ENCODE data around the gene MGLL.

GRCh38 chr3:127655641-127656040 lies 166.7 kb downstream of the MGLL start:
- TF ChIP-seq, protein P1, sequence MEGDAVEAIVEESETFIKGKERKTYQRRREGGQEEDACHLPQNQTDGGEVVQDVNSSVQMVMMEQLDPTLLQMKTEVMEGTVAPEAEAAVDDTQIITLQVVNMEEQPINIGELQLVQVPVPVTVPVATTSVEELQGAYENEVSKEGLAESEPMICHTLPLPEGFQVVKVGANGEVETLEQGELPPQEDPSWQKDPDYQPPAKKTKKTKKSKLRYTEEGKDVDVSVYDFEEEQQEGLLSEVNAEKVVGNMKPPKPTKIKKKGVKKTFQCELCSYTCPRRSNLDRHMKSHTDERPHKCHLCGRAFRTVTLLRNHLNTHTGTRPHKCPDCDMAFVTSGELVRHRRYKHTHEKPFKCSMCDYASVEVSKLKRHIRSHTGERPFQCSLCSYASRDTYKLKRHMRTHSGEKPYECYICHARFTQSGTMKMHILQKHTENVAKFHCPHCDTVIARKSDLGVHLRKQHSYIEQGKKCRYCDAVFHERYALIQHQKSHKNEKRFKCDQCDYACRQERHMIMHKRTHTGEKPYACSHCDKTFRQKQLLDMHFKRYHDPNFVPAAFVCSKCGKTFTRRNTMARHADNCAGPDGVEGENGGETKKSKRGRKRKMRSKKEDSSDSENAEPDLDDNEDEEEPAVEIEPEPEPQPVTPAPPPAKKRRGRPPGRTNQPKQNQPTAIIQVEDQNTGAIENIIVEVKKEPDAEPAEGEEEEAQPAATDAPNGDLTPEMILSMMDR (IDR thresholded peaks at IDR 0.05; ENCODE audit: insufficient read depth, low read length, poor library complexity, severe bottlenecking) = no peak
- no peak for TF ChIP-seq EZH2phosphoT487 (conservative IDR thresholded peaks at IDR 0.05; ENCODE audit: low read length)
